Erythroblast (primary cell): ENCODE data around the gene HELT.
"Not testable (repeated sequence)": the region's sequence is repeated elsewhere in the genome, so short reads cannot be mapped to it uniquely, and the experiment has no call there.

ENCODE experiments used
- DNase-seq, 2 experiments: peaks; one replicate each; lab custom pipeline; 2025; lab: John Stamatoyannopoulos, UW
- GATA1 ChIP-seq: IDR thresholded peaks from 2 replicates; pipeline ENCODE4 v1.6.1; 2011; ENCODE audit warnings: low read depth, mild to moderate bottlenecking, control low read depth, low read length, moderate library complexity
- POLR2A ChIP-seq: IDR thresholded peaks from 2 replicates; pipeline ENCODE4 v1.6.1; 2011; ENCODE audit warnings: mild to moderate bottlenecking, low read length

Gene HELT

GRCh38 chr4:185036019-185036418 is 17.7 kb downstream of the HELT start:
- no peak for DNase-seq
- TF ChIP-seq GATA1 (no peak), POLR2A (no peak)

DNA sequence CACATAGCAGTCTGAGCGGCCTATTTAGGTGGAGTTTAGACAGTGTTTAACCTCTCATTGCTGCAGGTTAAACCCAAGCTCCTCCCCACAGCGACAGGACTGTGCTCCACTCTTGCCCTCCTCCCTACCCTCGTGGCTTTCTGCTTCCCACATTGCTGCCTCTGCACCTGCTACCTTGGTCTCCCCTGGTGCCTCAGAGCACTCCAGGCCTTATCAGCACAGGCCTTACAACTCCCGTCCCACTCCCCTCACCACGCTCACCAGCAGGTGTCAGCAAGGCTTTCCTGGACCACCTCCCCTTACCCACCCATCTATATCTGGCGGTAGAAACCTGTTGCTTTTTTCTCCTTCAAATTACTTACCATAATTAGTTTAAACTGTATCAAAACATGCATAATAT is 18.6 kb downstream of the HELT start:
- no peak for DNase-seq
- no peak for TF ChIP-seq POLR2A
- TF ChIP-seq GATA1: no peak

GRCh38 chr4:185039508-185040273 is 21.4 kb downstream of the HELT start:
- no peak for TF ChIP-seq GATA1
- TF ChIP-seq POLR2A: peak; percentile 24
- peak; percentile 71 to 84 for DNase-seq

DNA sequence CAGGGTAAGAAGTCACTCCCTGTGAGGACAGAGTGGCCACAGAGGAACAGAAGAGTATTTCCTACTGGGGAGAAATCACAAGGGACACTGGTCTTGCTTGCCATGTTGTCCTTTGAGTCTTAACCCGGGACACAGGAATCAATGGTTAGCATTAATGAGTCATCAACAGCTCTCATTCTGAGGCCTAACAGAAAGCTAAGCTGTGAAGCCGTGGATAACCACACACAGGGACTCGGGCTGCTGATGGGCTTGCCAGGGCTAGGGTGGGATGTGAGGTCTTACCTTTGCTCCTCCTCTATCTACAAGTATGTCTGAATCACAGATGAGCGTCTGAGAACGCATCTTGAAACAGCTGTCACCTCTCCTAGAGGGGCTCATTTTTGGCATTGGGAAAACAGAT is 22.2 kb downstream of the HELT start:
- no peak for DNase-seq
- TF ChIP-seq GATA1 (no peak), POLR2A (no peak)

DNA sequence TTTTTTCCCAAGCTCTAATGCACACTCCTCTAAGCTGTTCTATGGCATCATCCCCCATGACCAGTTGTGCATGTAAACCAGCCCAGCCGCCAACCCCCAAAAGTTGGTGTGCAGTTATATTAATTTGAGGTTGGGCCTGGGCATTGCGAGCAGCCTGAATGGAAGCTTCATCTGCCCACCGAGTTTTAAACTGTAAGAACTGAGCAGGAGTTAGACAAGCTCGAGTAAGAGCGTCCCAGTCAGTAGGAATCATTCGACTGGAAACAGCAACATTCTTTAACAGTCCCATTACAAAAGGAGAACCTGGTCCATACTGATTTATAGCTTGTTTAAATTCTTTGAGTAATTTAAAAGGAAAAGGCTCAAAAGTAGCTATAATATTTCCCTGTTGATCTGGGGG is 32.0 kb downstream of the HELT start:
- DNase-seq: not testable (repeated sequence)

DNA sequence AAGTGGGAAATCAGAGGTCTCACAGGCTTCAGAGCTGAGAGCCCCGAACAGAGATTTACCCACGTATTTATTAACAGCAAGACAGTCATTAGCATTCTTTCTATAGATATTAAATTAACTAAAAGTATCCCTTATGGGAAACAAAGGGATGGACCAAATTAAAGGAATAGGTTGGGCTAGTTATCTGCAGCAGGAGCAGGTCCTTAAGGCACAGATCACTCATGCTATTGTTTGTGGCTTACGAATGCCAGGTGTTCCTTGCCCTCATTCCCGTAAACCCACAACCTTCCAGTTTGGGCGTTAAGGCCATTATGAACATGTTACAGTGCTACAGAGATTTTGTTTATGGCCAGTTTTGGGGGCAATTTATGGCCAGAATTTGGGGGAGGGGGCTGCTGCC is 33.0 kb downstream of the HELT start:
- not testable (repeated sequence) for DNase-seq

DNA sequence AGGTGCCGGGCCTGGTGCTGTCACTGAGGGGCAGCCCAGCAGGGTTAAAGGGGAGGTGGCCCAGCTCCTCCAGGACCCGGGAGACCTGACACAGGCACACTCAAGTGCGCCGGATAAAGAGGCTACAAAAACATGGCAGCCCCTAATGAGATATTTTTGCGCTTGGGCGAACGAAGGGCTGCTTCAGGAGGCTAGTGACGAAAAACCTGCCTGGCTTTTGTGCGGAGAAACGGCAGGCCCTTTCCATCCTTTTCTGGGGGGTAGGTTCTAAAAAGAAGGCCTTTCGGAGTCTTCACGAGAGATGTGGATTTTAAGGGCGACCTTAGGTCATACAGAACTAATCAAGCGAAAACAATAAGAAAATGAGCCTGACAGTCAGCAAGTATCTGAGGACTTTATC is 35.5 kb downstream of the HELT start:
- TF ChIP-seq POLR2A (no peak), GATA1 (no peak)
- no peak for DNase-seq

GRCh38 chr4:185054272-185054671 is 36.0 kb downstream of the HELT start:
- TF ChIP-seq GATA1 (no peak), POLR2A (no peak)
- DNase-seq: no peak

GRCh38 chr4:185054886-185055285 is 36.6 kb downstream of the HELT start:
- DNase-seq: no peak
- TF ChIP-seq POLR2A (no peak), GATA1 (no peak)

DNA sequence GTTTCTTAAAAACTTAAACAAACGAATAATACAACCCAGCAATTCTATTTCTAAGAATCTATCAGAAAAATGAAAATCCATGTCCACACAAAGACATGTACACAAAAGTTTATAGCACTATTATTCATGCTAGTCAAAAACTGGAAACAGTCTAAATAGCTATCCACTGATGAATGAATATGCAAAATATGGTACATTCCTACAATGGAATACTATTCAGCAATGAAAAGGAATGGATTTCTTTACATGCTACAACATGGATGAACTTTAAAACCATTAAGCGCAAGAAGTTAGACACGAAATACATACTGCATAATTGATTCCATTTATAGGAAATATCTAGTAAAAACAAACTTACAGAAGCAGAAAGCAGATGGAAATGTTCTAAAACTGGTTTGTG is 43.3 kb downstream of the HELT start:
- no peak for DNase-seq
- TF ChIP-seq GATA1 (no peak), POLR2A (no peak)

GRCh38 chr4:185062606-185063005 is 44.3 kb downstream of the HELT start:
- TF ChIP-seq POLR2A (no peak), GATA1 (no peak)
- no peak for DNase-seq

DNA sequence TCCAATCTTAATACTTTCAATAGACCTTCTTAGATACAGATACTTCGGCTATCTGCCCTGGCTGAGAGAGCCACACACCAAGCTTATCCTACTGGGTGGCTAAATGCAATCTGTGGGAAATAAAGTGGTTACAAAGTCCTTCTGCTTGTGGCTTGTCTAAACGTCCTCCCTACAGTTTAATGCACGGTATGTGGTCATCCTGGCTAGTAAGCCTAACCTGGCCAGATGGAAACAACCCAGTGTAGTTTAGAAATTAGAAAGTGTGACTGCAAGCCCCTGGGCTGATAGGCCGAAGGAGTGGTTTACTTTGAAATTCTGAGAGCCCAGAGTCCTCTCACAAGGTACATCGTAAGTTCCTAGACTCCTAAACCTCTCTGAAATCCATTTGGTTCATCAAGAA is 47.9 kb downstream of the HELT start:
- DNase-seq: no peak
- TF ChIP-seq POLR2A: no peak
- no peak for TF ChIP-seq GATA1

DNA sequence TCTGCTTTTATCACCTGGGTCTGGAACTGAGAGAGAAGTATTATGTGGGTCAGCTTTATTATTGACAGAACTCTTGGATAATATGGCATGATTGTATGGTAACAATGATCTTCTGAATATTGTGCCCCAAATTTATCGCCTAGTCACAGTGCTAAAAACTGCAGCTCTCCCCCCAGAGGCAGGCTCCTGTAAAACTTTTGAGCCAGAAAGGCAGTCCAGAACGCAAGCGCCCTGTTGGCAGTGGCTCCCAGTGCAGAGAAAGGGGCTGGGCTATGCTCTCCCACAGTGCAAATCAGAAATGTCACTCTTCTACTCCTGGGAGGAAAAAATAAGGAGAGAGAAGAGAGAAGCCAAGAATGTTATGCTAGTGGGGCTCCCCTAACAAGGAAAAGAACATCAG is 50.5 kb downstream of the HELT start:
- DNase-seq: no peak
- no peak for TF ChIP-seq GATA1
- TF ChIP-seq POLR2A: no peak
